Stimulated activated CD4-positive, alpha-beta T cell treated with anti-CD3 and anti-CD28 coated beads, Interleukin-4, amount 100 ng/mL, for 4 hours (primary cell): Measurements from ENCODE around the gene LIM2.

ENCODE experiments used
- DNase-seq, 2 experiments: peaks; one replicate each; pipeline ENCODE4 v3.0.0-alpha.2; 2020

LIM2 gene

GRCh38 chr19:51394050-51394836 is 6.5 kb upstream of the LIM2 start:
- DNase-seq: peak; percentile 80 to 89

DNA sequence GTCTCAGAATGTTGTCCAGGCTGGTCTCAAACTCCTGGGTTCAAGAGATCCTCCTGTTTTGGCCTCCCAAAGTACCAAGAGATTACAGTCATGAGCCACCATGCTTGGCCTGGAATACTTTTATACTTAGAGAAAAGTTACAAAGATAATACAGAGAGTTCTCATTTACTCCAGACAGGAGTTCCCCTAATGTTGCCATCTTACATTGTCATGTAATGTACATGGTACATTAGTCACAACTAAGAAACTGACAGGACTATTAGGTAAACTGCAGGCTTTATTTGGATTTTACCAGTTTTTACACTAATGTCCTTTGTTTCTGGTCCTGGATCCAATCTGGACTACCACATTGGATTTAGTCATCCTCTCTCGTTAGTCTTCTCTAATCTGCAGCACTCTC is 4.9 kb upstream of the LIM2 start:
- no peak for DNase-seq

- no peak for DNase-seq
Measured at GRCh38 chr19:51391073-51391611, 3.4 kb upstream of the LIM2 start.

DNA sequence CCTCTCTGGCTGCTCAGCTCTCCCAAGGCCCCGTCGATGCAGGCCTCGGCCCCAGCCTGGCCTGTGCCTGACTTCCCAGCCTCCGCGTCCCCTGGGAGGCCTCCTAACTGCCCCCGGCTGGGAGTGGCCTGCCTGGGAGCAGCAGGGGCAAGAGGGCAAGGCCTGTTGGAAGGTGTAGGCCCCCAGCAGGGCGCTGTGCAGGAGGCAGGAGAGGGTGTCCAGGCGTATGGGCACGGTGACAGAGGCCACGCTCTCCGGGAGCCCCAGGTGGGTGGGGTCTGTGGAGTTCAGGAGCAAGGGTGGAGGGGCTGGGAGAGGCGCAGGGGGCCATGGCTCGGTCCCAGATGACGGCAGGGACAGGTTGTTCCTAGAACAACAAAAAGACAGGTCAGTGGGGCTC is 1.4 kb upstream of the LIM2 start:
- no peak for DNase-seq

DNA sequence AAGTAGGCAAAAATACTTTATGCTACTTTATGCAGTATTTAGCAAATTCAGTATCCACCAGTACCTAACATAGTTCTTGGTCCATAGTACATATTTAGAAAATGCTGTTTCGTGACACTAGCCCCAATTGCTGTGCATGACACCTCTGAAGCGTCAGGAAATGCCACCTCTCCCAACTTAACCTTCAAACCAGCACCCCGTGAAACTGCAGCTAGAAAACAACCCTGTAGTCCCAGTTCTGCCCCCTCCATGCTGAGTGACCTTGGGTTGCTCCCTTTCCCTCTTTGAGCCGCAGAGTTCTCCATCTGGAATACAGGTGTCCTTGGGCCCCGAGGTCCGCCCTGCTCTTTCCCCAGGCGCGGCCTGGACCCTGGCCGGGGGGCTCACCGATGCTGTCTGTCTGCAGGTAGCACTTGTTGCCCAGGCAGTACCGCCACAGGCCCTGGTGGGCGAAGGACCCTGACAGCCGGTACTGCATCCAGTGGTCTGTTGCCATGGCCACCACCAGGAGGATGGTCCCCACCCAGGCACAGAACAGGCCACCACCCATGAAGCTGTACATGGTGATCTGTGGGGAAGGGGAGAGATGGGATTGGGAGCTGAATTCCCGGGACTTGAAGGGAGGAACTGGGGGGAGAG is 773 bp downstream of the LIM2 start:
- no peak for DNase-seq

- no peak for DNase-seq
Measured at GRCh38 chr19:51382004-51382403, 5.8 kb downstream of the LIM2 start.

DNA sequence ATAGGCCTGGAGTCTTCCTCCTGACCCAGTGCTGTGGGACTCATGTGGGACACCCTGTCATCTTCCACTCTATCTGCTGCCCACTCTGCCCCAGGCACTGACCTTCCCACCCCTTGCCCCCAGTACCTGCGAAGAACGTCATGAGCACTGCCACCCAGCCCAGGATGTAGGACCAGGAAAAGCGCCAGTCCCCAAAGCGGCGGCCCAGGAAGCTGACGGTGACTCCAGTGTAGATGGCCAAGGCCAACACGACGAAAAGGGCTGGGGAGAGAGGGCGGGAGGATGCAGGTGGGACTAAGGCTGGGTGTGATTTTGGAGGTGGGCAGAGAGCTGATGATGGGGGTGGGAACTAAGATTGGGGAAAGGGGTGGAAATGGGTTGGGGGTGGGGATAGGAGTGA is 7.4 kb downstream of the LIM2 start:
- DNase-seq: no peak

DNA sequence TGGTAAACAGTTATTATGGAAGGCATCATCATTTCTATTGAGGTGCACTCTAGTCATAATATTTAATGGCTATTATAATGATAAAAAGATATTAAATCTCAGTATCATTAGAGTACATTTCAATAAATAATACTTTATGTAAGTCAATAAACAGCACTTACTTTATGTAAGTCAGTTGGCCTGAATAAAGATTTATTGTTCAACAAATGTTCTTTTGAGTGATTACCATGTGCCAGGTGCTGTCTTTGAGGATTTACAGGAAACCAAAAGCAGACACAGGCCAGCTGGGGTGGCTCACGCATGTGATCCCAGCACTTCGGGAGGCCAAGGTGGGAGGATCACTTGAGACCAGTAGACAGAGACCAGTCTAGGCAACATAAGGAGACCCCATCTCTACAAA is 10.4 kb downstream of the LIM2 start:
- no peak for DNase-seq

GRCh38 chr19:51375504-51376221 is 12.1 kb downstream of the LIM2 start:
- peak in 1 of 2 experiments; percentile 17 for DNase-seq

DNA sequence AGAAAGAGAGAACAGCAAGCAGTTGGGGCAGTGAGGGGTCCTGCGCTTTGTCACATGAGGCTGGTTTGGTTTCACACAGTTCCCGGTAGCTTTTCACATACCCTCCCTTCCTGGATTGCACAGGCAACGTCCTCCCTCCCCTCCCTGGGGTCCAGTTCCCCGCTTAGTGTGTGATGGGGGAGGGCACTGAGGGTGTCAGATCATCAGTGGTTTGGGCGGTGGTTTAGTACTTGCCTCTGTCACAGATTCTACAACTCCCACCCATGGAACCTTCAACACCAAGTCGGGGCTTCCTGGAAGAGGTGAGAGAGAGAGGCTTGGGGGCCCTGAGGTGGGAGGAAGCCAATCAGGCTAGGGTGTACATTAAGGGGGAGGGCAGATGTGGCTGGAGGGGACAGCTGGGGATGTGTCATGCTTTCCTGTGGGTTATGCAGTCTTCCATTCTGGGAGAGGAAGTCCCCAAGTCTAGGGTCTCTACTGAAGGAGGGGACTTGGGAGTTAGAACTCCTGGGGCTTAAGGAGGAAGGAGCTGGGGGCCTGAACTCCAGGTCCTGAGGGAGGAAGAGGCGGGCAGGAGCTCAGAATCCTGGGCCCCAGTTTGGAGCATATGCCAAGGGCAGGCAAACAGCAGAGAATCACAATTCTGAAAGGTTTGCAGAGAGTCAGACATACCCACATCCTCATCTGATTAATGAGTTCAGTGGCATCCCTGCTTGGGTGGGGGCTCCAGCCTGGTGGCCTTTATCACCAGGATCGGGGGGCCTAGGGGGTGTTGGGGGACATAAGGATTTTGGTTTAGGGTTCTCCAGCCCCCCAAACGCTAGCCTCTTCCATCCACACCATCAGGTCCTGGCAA is 14.9 kb downstream of the LIM2 start, which contains the start of gene NKG7:
TSS of gene NKG7 (minus strand) at position 6 of the 856 bp plus-strand sequence. CDS start 119 bp downstream, outside the sequence.
- DNase-seq: peak; percentile 56 to 85

DNA sequence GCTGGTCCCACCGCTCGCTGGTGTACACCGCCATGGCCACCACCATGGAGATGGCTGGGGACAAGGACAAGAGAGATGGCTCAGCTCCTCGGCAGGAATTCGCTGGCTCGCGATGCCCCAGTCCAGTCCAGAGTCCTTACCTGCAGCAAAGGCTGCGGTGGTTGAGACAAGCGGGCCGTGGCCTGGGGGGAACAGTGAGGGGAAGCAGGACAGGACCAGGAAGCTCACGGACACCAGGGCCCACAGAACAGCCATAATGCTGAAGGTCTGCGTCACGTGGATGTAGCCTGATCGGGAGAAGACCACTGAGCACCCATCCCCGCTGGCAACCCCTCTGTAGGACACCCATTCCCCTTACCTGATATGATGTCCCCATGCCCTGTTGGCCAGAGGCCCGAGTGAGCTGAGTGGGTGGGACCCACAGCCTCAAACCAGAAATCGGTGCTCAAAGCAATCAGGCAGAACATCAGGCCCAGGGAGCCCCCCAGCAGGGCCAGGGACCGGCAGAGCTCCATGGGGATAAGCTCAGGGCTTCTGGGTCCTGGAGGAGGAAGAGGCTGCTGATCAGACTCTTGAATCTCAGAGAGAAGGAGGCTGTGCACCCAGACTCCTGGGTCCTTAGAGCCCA is 15.6 kb downstream of the LIM2 start:
- DNase-seq: no peak

GRCh38 chr19:51371186-51371690 is 16.5 kb downstream of the LIM2 start:
- no peak for DNase-seq

GRCh38 chr19:51370230-51370629 is 17.5 kb downstream of the LIM2 start:
- DNase-seq: no peak

GRCh38 chr19:51368366-51369282 is 19.1 kb downstream of the LIM2 start, which contains the start of gene CLDND2:
Gene CLDND2, minus strand, starts transcription at chr19:51369003. Its CDS starts 426 bp downstream, at chr19:51368577.
- DNase-seq: peak in 1 of 2 experiments; percentile 12

- DNase-seq: peak; percentile 95 to 97
Measured at GRCh38 chr19:51367565-51368365, 20.0 kb downstream of the LIM2 start.

DNA sequence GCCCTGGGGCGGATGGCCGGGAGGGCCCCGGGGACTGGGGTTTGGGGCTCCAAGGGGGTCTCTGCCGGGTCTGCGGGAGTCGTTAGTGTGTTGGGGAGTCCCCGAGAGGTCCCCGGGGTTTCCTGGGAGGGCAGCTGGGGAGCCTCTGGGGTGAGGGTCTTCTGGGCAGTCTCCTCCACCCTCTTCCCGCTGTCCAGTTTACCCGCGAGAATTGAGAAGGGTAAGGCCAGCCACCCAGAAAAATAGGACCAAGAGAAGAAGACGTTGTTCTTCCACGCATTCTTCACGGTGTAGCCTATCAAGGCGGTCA is 20.6 kb downstream of the LIM2 start:
- no peak for DNase-seq

- peak; percentile 90 to 94 for DNase-seq
Measured at GRCh38 chr19:51366389-51367254, 21.2 kb downstream of the LIM2 start.

- no peak for DNase-seq
Measured at GRCh38 chr19:51365965-51366388, 21.8 kb downstream of the LIM2 start, which contains the start of gene ETFB. Gene ETFB, minus strand, starts transcription at chr19:51366388. Its CDS starts 62 bp downstream, at chr19:51366326.
